ENCODE results near the gene FAM210A. TPM values are rescaled to one million over a fixed set of nuclear protein-coding genes. Genes with fewer than 3 reads are reported as not detected.

The FAM210A gene
- total and polyA plus RNA-seq, 2 experiments from 2014 or later, result 17.2 to 17.9 TPM

DNA sequence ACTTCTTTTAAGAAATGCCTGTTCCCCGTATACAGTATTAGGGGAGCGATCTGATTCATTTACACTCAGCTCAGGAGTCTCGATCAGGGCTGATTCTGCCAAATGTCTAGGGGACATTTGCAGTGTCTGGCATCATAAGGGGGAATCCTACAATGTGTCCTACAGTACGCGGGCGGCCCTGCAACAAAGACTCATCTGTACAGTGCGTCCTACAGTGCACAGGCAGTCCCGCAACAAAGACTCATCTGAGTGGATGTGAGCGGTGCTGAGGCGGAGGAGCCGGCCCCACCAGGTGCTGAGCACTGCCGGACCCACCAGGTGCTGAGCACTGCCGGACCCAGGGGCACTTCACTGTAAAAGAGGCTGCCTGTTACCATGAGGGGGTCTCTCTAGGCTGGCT is 102.5 kb downstream of the FAM210A start:
- H3K27ac ChIP-seq (ENCODE audit: low read depth), result no peak overlapping the region
- no peak overlapping the region for H3K4me2 ChIP-seq
- no peak overlapping the region for H3K4me3 ChIP-seq
- H3K9me3 Mint-ChIP-seq, result no peaks in the 10 kb centered on the region; the same call in 2 of the 3 replicates
- TF ChIP-seq CREB1 (CRISPR knock-in tag; IDR thresholded peaks at IDR 0.05; ENCODE audit: low read depth) (no peak), POLR2AphosphoS5 (IDR thresholded peaks at IDR 0.05; ENCODE audit: low read depth) (no peak), EZH2phosphoT487 (IDR thresholded peaks at IDR 0.05; ENCODE audit: unreplicated experiment) (no peak), JUNB (IDR thresholded peaks at IDR 0.05; ENCODE audit: unreplicated experiment) (no peak), ZNF331 (CRISPR knock-in tag; IDR thresholded peaks at IDR 0.05; ENCODE audit: low read depth) (no peak), STAT1 (IDR thresholded peaks at IDR 0.05; ENCODE audit: unreplicated experiment) (no peak), ZNF114 (CRISPR knock-in tag; IDR thresholded peaks at IDR 0.05) (no peak), NANOG (IDR thresholded peaks at IDR 0.05; ENCODE audit: borderline replicate concordance) (no peak), EZH2 (IDR thresholded peaks at IDR 0.05; ENCODE audit: low read depth, unreplicated experiment) (no peak)
- TF ChIP-seq, protein P1, sequence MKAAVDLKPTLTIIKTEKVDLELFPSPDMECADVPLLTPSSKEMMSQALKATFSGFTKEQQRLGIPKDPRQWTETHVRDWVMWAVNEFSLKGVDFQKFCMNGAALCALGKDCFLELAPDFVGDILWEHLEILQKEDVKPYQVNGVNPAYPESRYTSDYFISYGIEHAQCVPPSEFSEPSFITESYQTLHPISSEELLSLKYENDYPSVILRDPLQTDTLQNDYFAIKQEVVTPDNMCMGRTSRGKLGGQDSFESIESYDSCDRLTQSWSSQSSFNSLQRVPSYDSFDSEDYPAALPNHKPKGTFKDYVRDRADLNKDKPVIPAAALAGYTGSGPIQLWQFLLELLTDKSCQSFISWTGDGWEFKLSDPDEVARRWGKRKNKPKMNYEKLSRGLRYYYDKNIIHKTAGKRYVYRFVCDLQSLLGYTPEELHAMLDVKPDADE (IDR thresholded peaks at IDR 0.05), result no peak
- TF ChIP-seq, protein P2, sequence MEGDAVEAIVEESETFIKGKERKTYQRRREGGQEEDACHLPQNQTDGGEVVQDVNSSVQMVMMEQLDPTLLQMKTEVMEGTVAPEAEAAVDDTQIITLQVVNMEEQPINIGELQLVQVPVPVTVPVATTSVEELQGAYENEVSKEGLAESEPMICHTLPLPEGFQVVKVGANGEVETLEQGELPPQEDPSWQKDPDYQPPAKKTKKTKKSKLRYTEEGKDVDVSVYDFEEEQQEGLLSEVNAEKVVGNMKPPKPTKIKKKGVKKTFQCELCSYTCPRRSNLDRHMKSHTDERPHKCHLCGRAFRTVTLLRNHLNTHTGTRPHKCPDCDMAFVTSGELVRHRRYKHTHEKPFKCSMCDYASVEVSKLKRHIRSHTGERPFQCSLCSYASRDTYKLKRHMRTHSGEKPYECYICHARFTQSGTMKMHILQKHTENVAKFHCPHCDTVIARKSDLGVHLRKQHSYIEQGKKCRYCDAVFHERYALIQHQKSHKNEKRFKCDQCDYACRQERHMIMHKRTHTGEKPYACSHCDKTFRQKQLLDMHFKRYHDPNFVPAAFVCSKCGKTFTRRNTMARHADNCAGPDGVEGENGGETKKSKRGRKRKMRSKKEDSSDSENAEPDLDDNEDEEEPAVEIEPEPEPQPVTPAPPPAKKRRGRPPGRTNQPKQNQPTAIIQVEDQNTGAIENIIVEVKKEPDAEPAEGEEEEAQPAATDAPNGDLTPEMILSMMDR (conservative IDR thresholded peaks at IDR 0.05; ENCODE audit: low read depth in 2 of 2), result no peak
- TF ChIP-seq, protein P3, sequence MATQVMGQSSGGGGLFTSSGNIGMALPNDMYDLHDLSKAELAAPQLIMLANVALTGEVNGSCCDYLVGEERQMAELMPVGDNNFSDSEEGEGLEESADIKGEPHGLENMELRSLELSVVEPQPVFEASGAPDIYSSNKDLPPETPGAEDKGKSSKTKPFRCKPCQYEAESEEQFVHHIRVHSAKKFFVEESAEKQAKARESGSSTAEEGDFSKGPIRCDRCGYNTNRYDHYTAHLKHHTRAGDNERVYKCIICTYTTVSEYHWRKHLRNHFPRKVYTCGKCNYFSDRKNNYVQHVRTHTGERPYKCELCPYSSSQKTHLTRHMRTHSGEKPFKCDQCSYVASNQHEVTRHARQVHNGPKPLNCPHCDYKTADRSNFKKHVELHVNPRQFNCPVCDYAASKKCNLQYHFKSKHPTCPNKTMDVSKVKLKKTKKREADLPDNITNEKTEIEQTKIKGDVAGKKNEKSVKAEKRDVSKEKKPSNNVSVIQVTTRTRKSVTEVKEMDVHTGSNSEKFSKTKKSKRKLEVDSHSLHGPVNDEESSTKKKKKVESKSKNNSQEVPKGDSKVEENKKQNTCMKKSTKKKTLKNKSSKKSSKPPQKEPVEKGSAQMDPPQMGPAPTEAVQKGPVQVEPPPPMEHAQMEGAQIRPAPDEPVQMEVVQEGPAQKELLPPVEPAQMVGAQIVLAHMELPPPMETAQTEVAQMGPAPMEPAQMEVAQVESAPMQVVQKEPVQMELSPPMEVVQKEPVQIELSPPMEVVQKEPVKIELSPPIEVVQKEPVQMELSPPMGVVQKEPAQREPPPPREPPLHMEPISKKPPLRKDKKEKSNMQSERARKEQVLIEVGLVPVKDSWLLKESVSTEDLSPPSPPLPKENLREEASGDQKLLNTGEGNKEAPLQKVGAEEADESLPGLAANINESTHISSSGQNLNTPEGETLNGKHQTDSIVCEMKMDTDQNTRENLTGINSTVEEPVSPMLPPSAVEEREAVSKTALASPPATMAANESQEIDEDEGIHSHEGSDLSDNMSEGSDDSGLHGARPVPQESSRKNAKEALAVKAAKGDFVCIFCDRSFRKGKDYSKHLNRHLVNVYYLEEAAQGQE (IDR thresholded peaks at IDR 0.05; ENCODE audit: unreplicated experiment), result no peak
- TF ChIP-seq, protein P4, sequence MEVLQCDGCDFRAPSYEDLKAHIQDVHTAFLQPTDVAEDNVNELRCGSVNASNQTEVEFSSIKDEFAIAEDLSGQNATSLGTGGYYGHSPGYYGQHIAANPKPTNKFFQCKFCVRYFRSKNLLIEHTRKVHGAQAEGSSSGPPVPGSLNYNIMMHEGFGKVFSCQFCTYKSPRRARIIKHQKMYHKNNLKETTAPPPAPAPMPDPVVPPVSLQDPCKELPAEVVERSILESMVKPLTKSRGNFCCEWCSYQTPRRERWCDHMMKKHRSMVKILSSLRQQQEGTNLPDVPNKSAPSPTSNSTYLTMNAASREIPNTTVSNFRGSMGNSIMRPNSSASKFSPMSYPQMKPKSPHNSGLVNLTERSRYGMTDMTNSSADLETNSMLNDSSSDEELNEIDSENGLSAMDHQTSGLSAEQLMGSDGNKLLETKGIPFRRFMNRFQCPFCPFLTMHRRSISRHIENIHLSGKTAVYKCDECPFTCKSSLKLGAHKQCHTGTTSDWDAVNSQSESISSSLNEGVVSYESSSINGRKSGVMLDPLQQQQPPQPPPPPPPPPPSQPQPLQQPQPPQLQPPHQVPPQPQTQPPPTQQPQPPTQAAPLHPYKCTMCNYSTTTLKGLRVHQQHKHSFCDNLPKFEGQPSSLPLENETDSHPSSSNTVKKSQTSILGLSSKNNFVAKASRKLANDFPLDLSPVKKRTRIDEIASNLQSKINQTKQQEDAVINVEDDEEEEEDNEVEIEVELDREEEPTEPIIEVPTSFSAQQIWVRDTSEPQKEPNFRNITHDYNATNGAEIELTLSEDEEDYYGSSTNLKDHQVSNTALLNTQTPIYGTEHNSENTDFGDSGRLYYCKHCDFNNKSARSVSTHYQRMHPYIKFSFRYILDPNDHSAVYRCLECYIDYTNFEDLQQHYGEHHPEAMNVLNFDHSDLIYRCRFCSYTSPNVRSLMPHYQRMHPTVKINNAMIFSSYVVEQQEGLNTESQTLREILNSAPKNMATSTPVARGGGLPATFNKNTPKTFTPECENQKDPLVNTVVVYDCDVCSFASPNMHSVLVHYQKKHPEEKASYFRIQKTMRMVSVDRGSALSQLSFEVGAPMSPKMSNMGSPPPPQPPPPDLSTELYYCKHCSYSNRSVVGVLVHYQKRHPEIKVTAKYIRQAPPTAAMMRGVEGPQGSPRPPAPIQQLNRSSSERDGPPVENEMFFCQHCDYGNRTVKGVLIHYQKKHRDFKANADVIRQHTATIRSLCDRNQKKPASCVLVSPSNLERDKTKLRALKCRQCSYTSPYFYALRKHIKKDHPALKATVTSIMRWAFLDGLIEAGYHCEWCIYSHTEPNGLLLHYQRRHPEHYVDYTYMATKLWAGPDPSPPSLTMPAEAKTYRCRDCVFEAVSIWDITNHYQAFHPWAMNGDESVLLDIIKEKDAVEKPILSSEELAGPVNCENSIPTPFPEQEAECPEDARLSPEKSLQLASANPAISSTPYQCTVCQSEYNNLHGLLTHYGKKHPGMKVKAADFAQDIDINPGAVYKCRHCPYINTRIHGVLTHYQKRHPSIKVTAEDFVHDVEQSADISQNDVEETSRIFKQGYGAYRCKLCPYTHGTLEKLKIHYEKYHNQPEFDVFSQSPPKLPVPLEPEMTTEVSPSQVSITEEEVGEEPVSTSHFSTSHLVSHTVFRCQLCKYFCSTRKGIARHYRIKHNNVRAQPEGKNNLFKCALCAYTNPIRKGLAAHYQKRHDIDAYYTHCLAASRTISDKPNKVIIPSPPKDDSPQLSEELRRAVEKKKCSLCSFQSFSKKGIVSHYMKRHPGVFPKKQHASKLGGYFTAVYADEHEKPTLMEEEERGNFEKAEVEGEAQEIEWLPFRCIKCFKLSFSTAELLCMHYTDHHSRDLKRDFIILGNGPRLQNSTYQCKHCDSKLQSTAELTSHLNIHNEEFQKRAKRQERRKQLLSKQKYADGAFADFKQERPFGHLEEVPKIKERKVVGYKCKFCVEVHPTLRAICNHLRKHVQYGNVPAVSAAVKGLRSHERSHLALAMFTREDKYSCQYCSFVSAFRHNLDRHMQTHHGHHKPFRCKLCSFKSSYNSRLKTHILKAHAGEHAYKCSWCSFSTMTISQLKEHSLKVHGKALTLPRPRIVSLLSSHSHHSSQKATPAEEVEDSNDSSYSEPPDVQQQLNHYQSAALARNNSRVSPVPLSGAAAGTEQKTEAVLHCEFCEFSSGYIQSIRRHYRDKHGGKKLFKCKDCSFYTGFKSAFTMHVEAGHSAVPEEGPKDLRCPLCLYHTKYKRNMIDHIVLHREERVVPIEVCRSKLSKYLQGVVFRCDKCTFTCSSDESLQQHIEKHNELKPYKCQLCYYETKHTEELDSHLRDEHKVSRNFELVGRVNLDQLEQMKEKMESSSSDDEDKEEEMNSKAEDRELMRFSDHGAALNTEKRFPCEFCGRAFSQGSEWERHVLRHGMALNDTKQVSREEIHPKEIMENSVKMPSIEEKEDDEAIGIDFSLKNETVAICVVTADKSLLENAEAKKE (CRISPR knock-in tag; IDR thresholded peaks at IDR 0.05), result no peak
- ATAC-seq, result no peak
- no peaks in the 10 kb centered on the region for H3K4me1 ChIP-seq (ENCODE audit: insufficient read depth)
- peaks cover 5% of the 10 kb centered on the region; the same call in 1 of the 3 replicates for H3K4me1 Mint-ChIP-seq
- no peaks in the 10 kb centered on the region for H3K36me3 Mint-ChIP-seq (ENCODE audit: low read depth)
- H3K9me2 ChIP-seq (ENCODE audit: insufficient read depth), result no peaks in the 10 kb centered on the region
- no peaks in the 10 kb centered on the region for H3K27me3 ChIP-seq (ENCODE audit: insufficient read depth)
- no peak overlapping the region for H3K4me3 Mint-ChIP-seq
- no peak for DNase-seq (ENCODE audit: low spot score)
- H3K36me3 ChIP-seq (ENCODE audit: insufficient read depth), result no peaks in the 10 kb centered on the region
- no peaks in the 10 kb centered on the region for H3K79me2 ChIP-seq (replicated peaks; ENCODE audit: insufficient read depth)
- H3K27ac Mint-ChIP-seq, result no peak overlapping the region
- H3F3A ChIP-seq (replicated peaks; ENCODE audit: low read depth), result no peaks in the 10 kb centered on the region
- peaks cover 8% of the 10 kb centered on the region for H3K27me3 Mint-ChIP-seq (ENCODE audit: insufficient read depth, low read depth, poor library complexity)
- H4K20me1 ChIP-seq (replicated peaks; ENCODE audit: insufficient read depth), result no peaks in the 10 kb centered on the region
- no peak overlapping the region for H2AFZ ChIP-seq

Measured in GM23338 (cell line).